Natural killer cell (primary cell): ENCODE data around the gene MOB2. TPM values are rescaled to one million over a fixed set of nuclear protein-coding genes. Genes with fewer than 3 reads are reported as not detected.

ENCODE experiments used
- ATAC-seq, 3 donors: fragments of 150-1000 bp in 2 of 3; fragments of 200-7000 bp in 1 of 3; cut with Tn5 transposase; 1 replicate in 1 of 3; 2 replicates in 2 of 3; pipeline ENCODE4 v1.10.0; 2021; ENCODE audit warnings: mild to moderate bottlenecking in 2 of 3, moderate library complexity in 2 of 3
- DNase-seq, 2 donors: peaks; one replicate each; pipeline versions ENCODE4 v3.0.0 to v3.0.0-alpha.2; 2013 to 2021; ENCODE audit warnings: mixed read lengths in 1 of 2
- H3K27ac ChIP-seq: one replicate; pipeline ENCODE4 v1.5.1; 2013; ENCODE audit warnings: mild to moderate bottlenecking, low read length
- H3K27me3 ChIP-seq: one replicate; pipeline ENCODE4 v1.6.1; 2013; ENCODE audit warnings: low read length; ENCODE audit not compliant: control insufficient read depth, insufficient read depth
- H3K36me3 ChIP-seq: one replicate; pipeline ENCODE4 v1.6.1; 2013; ENCODE audit warnings: low read length; ENCODE audit not compliant: control insufficient read depth, insufficient read depth
- H3K4me1 ChIP-seq: one replicate; pipeline ENCODE4 v1.6.1; 2013; ENCODE audit warnings: low read length; ENCODE audit not compliant: control insufficient read depth, insufficient read depth
- H3K4me3 ChIP-seq: one replicate; pipeline ENCODE4 v1.5.1; 2013; ENCODE audit warnings: low read length
- H3K9me3 ChIP-seq: one replicate; pipeline ENCODE4 v1.6.1; 2013; ENCODE audit warnings: low read length; ENCODE audit not compliant: control insufficient read depth, insufficient read depth
- H3K27ac Mint-ChIP-seq, 2 donors: one replicate each; pipeline ENCODE4 v1.8.0; 2022; ENCODE audit warnings: mild to moderate bottlenecking in 2 of 2, mixed read lengths in 2 of 2, moderate library complexity in 1 of 2
- H3K27me3 Mint-ChIP-seq, 2 donors: one replicate each; pipeline ENCODE4 v1.8.0; 2022; ENCODE audit warnings: low read depth in 2 of 2, mixed read lengths in 2 of 2
- H3K36me3 Mint-ChIP-seq: one replicate; pipeline ENCODE4 v1.8.0; 2022; ENCODE audit warnings: mixed read lengths
- H3K4me1 Mint-ChIP-seq, 2 donors: one replicate each; pipeline ENCODE4 v1.8.0; 2022; ENCODE audit warnings: mixed read lengths in 2 of 2
- H3K4me3 Mint-ChIP-seq: one replicate; pipeline ENCODE4 v1.8.0; 2022; ENCODE audit warnings: mild to moderate bottlenecking, moderate library complexity, mixed read lengths
- H3K9me3 Mint-ChIP-seq, 2 donors: one replicate each; pipeline ENCODE4 v1.8.0; 2022; ENCODE audit warnings: mixed read lengths in 2 of 2
- WGBS: methylation state at CpG from one replicate; pipeline ENCODE4 v1.1.7; 2013; ENCODE audit warnings: missing lambda C conversion rate; ENCODE audit not compliant: insufficient coverage; 5-methylcytosine and 5-hydroxymethylcytosine counted together
- intact Hi-C: fragments of 100-400 bp; cut with micrococcal nuclease; formaldehyde crosslinking; loops from one replicate; pipeline ENCODE4 v1.14.2; 2022
- total RNA-seq, 4 donors: library from RNA; stranded (reverse); fragments of 120-200 nt in 1 of 4; gene quantifications; one replicate each; pipeline versions ENCODE4 v1.2.3 to v1.2.4, GENCODE V29; 2013 to 2022
- TF ChIP-seq, protein P1 (sequence below): fragments of 200-600 bp; IDR thresholded peaks from one replicate; pipeline ENCODE4 v1.8.0; 2022; ENCODE audit warnings: antibody characterized with exemption

The MOB2 gene
- total RNA-seq, 3 donors from 2014 or later (not counting 1 experiment from before 2014, with no cell fraction given): 61.9 to 79.6 (median 78.5) TPM

DNA sequence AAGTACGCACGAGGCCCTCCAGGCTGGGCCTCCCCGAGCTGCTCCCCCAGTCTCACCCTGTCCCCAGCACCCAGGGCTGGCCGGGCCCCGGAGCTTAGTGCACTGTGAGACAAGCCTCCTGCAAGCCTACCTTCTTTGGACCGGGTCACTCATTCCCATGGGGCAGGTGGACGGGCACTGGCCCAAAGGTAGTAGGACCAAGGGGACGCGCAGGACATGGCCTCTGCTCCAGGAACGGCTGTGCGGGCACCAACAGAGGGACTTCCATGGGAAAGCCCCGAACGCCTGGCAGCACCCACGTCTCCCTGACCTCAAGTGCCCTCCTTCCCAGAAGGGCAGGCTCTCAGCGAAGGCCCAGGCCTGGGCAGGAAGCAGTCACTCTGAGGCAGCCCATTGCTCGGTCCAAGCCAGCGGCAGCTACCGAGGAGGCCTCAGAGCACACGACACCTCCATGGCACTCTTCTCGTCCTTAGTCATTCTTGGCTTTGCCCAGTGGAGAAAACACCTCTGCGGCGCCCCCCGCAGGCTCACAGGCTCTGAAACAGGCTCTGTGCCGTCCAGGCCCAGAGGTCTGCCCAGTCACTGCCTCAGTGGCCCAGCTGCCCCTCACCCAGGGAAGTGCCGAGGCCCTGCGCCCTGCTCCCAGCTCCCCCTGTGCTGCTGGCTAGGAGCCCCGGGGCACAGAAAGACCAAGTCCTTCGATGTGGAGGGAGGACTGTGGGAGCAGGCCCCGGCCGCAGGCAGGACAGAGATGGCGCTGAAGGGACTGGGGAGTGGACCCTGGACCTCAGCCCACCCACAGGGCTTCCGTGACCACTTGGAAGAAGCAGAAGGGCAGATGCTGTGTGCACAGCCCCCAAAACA lies 3.8 kb downstream of the MOB2 start:
- no peaks in the 10 kb centered on the region for H3K27me3 ChIP-seq
- intact Hi-C loops: no loop called here
- TF ChIP-seq, protein P1, sequence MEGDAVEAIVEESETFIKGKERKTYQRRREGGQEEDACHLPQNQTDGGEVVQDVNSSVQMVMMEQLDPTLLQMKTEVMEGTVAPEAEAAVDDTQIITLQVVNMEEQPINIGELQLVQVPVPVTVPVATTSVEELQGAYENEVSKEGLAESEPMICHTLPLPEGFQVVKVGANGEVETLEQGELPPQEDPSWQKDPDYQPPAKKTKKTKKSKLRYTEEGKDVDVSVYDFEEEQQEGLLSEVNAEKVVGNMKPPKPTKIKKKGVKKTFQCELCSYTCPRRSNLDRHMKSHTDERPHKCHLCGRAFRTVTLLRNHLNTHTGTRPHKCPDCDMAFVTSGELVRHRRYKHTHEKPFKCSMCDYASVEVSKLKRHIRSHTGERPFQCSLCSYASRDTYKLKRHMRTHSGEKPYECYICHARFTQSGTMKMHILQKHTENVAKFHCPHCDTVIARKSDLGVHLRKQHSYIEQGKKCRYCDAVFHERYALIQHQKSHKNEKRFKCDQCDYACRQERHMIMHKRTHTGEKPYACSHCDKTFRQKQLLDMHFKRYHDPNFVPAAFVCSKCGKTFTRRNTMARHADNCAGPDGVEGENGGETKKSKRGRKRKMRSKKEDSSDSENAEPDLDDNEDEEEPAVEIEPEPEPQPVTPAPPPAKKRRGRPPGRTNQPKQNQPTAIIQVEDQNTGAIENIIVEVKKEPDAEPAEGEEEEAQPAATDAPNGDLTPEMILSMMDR: no peak
- 95% methylated on average over 32 of the region's 32 CpGs for WGBS
- H3K36me3 ChIP-seq: peaks cover 33% of the 10 kb centered on the region
- H3K9me3 Mint-ChIP-seq: no peaks in the 10 kb centered on the region
- DNase-seq (no peak), ATAC-seq (no peak)
- no peaks in the 10 kb centered on the region for H3K27me3 Mint-ChIP-seq
- H3K27ac ChIP-seq: no peak overlapping the region
- H3K36me3 Mint-ChIP-seq: no peaks in the 10 kb centered on the region
- peaks cover 18 to 49% of the 10 kb centered on the region in 2 donors for H3K4me1 Mint-ChIP-seq
- H3K4me1 ChIP-seq: peaks cover 27% of the 10 kb centered on the region
- no peaks in the 10 kb centered on the region for H3K9me3 ChIP-seq
- H3K4me3 Mint-ChIP-seq: no peak overlapping the region
- H3K27ac Mint-ChIP-seq: peak overlapping the region in 1 of 2 donors; percentile 86
- H3K4me3 ChIP-seq: no peak overlapping the region

DNA sequence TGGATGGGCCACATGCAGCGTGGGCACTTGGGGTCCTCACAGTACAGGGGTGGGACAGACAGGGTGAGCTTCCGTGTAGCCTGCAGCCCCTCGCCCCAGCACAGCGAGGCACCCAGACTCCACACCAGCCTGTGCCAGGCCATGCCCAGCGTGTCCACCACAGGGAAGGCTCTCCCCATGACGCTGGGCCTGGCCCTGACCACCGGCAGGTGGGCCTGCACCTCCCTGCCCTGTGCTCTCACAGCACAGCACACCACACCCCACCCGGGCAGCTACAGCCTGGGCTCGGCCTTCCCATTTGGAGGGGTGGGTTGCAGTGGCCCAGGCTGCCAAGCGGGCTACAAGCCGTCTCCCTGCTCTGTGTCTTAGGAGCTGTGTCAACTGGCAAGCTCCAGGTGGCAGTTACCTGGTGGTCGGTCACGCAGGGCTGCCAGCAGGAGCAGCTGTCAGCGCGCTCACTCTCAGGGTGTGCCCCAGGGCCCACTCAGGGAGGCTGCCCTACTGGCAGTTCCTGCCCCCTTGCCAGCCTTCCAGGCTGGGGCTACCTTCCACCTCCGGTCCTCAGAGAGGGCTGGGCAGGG lies 4.6 kb downstream of the MOB2 start:
- Mint-ChIP-seq H3K36me3 (peaks cover 3% of the 10 kb centered on the region), H3K27me3 (no peaks in the 10 kb centered on the region), H3K9me3 (no peaks in the 10 kb centered on the region), H3K27ac (peak overlapping the region in 1 of 2 donors; percentile 20), H3K4me3 (no peak overlapping the region), H3K4me1 (peaks cover 18 to 43% of the 10 kb centered on the region in 2 donors)
- ATAC-seq (no peak), DNase-seq (no peak)
- intact Hi-C loops: no loop called here
- no peak overlapping the region for H3K27ac ChIP-seq
- H3K27me3 ChIP-seq: no peaks in the 10 kb centered on the region
- peaks cover 18% of the 10 kb centered on the region for H3K4me1 ChIP-seq
- peaks cover 40% of the 10 kb centered on the region for H3K36me3 ChIP-seq
- H3K4me3 ChIP-seq: no peak overlapping the region
- TF ChIP-seq, protein P1: no peak
- H3K9me3 ChIP-seq: no peaks in the 10 kb centered on the region
- 97% methylated on average over 16 of the region's 16 CpGs for WGBS

DNA sequence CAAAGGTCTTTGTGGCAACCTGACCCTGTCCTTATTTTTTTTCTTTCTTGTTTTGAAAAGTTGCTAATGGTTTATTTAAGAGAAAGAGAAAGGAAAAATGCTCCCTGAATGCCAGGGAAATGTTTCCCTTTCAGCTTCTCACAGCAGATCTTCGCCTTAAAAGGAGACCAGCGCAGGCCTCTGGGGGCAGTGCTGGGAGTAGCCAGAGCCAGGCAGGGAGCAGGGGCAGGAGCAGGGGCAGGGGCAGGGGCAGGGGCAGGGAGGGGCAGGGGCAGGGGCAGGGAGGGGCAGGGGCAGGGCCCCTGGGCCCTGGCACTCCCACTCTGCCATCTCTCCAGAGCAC lies 5.1 kb downstream of the MOB2 start:
- Mint-ChIP-seq H3K4me1 (peaks cover 18 to 43% of the 10 kb centered on the region in 2 donors), H3K27ac (no peak overlapping the region), H3K4me3 (no peak overlapping the region), H3K9me3 (no peaks in the 10 kb centered on the region), H3K36me3 (peaks cover 8% of the 10 kb centered on the region), H3K27me3 (no peaks in the 10 kb centered on the region)
- H3K27ac ChIP-seq: no peak overlapping the region
- H3K4me3 ChIP-seq: no peak overlapping the region
- WGBS: 100% methylated on average over 2 of the region's 2 CpGs
- intact Hi-C loops: no loop called here
- TF ChIP-seq, protein P1: no peak
- H3K27me3 ChIP-seq: no peaks in the 10 kb centered on the region
- peaks cover 13% of the 10 kb centered on the region for H3K4me1 ChIP-seq
- no peaks in the 10 kb centered on the region for H3K9me3 ChIP-seq
- H3K36me3 ChIP-seq: peaks cover 42% of the 10 kb centered on the region
- ATAC-seq (no peak), DNase-seq (no peak)
